Left hindlimb (tissue), 1 donor: ENCODE measurements around the gene GLCE.
"Not testable (repeated sequence)": the region's sequence is repeated elsewhere in the genome, so short reads cannot be mapped to it uniquely, and the experiment has no call there.

ENCODE experiments used
- DNase-seq: peaks from one replicate; pipeline ENCODE4 v3.0.0-alpha.2; 2018

Gene GLCE

DNA sequence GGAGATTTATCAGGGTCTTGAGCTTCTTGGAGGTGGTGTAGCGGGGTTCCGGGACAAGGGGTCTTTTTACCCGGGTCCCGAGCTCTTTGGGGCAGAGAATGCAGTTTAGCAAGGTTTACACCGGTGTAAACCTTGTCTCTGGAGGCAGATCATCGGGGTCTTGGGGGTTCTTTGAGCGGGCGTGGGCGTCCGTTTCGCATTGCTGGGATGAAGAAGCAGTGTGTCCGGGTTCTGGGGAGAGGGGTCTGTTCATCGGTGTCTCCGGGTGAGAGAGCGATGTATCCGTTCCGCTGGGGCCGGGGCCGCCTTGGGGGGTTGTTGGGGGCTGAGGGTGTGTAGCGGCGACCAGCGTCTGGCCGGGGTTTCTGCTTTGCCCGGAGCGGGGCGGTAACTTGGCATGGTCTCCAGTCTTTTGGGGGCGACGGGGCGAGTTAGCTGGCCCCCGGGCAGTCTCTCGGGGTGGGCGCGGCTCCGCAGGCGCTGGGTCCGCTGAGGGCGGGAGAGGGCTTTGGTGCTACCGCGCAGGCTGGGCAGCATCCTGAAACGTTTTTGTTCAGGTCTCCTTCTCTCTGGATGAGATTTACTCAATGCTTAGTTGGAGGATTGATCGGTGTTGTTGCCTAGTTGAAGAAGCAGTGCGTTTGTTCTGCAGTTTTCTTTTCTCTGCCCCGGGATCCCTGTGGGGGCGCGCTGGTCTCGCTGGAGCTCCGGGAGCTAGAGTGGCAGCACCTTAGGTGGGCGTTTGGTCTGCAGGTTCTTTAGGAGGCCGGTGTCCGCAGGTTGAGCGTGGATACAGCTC is 843 bp downstream of the GLCE start:
- DNase-seq, result peak; percentile 50

DNA sequence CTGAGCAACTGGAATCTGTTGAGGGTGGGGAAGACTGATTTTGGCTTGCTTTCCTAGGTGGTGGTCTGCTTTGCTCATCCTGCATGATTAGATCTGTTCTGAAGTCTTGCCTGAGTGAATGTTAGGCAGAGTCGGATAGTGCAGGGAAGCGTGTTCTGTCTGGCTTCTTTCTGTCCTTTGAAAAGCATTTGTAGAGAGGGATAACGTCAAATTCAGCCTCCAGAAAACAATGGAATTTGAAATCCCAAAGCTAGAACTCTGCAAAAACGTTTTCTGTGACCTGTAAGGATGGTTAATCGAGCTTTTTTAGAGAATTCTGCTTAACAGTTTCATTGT is 1.4 kb downstream of the GLCE start:
- no peak for DNase-seq

DNA sequence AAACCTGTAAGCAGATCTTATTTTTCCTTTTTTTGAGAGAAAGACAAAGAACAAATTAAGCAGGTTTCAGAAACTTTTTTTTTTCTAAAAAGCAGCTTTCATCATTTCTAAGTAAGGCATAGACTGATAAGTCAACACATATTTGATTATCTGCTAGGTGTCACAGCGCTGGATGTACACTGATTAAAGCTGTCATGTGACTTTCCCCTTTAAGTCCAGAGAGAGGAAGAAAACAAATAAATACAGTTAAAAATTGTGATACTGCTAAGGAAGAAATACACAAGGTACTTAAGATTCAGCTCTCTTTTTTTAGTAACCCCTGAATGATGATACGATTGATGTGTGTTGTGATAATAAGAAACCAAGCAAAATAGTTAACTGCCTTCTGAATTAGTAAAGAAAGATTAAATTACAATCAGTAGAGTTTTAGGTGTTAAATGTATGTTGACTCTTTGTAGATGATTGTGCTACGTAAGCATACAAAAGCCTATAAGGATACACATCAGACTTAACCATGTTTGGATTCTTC is 2.8 kb downstream of the GLCE start:
- no peak for DNase-seq

DNA sequence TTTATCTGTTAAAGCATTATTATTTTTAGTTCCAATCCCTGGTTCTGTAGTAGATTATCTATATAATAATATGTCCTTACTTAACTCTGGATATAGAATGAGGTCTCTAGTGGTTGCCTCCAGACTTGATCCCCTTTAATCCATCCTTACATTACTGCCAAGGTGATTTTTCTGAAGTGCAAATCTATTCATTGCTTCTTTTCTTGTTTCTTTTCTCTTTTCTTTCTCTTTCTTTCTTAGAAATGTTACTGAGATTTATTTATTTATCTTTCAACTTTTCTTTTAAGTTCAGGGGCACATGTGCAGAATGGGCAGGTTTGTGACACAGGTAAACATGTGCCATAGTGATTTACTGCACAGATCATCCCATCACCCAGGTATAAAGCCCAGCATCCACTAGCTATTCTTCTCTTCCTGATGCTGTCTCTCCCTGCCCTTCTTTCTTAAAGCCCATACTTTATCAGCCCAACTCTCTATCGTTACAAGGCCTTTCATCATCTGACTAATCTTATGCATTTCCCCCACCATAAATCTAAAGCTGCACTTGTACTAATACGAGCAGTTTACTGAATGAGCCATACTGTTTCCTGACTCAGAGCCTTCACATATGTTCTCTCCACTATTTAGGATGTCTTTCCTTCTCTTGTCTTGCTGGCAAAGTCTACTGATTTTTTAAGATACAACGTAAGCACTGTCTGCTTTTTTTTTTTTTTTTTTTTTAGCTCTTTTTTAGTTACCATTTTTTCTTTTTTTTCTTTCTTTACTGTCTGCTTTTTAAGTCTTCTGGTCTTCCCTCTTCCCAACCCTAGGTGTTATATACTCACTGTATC is 4.6 kb downstream of the GLCE start:
- DNase-seq, result no peak

DNA sequence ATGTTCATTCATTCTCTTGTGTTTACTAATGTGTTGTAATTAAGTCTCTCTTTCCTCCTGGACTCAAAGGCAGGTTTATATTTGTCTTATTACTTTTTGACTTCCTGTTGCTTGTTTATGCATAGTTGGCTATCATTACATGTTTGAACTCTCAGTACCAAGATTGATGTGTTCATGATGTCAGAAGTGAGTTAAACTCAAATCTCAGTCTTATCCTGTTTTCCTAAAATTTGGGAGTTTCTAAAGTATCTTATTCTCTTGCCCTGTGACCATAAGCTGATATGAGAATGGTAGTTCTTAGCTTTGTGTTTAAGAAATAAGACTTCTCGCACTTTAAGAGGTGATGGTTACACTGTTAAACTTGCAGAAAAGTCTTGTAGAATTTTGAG is 5.2 kb downstream of the GLCE start:
- DNase-seq, result no peak

DNA sequence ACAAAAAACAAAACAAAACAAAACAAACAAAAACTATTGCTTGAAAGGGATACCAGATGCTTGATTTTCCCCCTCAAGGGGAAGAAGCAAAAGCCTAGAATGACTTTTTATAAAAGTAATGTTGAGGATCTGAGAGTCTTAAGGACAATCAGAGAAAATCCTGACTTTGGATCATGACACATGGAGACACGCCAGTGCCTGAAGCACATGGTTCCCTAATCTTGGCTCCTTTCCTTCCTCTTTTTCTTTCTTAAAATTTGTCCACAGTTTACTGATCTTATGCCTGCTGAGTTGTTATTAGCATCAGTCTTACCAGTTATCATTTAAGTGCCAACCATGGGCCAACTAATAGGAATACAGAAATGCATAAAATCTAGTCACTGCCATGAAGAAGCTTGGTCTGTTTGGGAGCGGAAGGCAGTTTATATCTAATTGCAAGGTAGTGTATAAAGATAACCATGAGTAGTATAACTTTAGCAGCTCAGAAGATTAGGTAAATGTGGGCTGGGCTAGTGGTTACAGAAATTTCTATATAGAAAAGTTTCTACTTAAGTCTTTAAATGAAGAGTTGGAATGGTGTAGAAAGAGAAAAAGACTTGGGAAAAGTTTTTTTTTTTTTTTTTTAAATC is 6.9 kb downstream of the GLCE start:
- no peak for DNase-seq

DNA sequence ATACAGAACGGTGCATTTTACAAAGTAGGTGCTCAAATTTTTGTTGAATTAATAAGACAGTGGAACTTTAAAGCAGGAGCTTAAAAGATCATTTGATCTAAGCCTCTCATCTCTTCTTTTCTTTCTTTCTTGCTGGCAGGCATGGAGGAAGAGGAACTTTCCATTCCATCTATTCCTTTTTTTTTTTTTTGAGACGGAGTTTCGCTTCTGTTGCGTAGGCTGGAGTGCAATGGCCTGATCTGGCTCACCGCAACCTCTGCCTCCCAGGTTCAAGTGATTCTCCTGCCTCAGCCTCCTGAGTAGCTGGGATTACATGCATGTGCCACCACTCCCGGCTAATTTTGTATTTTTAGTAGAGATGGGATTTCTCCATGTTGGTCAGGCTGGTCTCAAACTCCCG is 7.9 kb downstream of the GLCE start:
- DNase-seq, result not testable (repeated sequence)

DNA sequence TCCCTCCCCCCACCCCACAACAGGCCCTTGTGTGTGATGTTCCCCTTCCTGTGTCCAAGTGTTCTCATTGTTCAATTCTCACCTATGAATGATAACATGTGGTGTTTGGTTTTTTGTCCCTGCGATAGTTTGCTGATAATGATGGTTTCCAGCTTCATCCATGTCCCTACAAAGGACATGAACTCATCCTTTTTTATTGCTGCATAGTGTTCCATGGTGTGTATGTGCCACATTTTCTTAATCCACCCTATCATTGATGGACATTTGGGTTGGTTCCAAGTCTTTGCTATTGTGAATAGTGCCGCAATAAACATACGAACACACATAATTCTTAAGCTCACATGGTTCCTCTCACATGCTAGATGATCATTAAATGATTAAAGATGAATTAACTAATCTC is 9.1 kb downstream of the GLCE start:
- not testable (repeated sequence) for DNase-seq

DNA sequence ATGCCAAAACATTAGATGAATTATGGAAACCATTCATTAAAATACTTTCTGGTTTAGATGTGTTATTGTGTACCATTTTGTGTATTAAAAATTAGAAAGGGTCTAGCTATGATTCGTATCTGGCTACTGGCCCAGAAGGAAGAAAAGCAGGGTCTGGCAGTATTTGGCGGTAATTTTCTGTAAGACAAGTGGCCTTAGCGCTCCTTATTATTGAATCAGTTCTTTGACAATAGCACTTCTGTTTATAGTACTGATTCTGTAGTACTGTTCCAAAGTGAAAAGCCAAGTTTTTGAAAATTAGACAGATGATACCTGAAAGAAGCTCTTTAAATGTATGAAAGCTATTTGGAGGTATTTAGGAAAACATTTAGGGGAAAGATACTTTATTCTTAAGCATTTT is 10.2 kb downstream of the GLCE start:
- DNase-seq, result no peak

DNA sequence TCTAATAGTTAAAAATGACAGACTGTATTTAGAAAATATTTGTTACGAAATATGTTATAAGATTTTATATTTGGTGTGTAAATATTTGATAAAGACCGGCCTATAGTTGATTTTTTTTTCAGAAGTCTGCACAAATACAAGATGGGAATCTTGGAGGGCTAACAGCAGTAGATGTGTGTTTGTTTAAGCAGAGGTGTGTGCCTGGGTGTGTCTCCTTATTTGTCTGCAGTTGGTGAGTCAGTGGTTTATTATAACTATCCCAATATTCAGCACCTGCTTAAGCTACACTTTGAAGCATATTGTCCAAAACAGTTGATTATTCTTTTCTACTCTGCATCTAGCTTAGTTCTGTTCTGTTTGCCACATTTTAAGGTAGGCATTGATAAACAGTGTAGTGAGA is 12.4 kb downstream of the GLCE start:
- DNase-seq, result no peak

DNA sequence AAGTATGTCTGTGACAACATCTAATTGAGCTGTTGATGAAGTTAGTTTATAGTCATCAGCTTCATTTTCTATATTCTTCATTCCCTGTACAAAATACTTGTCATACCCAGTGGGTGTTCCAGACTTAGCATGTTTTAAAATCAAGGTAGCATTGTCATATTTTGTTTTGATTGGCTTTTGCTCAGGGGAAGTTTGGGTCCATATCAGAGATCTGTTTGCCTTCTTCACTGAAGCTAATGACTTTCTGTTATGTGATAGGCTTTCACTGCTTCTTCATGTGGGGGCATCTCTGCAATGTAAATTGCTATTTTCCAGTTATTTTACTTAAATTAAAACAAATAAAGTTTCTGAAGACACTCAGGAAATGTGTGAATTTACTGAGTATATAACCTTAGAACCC is 15.1 kb downstream of the GLCE start:
- no peak for DNase-seq

DNA sequence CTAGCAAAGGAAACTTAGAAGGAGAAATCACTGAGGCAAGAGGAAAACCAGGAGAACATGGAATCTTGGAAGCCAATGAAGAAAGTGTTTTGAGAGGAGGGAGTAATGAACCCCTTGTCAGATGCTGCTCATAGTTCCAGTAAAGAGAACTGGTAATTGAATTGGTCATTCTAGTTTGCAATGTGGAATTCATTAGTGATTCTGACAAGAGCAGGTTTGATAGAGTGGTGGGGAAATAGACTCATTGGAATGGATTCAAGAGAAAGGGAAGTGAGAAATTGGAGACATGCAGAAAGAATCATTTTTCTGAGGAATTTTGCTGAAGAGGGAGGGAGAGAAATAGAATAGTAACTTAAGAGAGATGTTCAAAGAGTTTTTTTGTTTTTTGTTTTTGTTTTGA is 21.0 kb downstream of the GLCE start:
- no peak for DNase-seq

DNA sequence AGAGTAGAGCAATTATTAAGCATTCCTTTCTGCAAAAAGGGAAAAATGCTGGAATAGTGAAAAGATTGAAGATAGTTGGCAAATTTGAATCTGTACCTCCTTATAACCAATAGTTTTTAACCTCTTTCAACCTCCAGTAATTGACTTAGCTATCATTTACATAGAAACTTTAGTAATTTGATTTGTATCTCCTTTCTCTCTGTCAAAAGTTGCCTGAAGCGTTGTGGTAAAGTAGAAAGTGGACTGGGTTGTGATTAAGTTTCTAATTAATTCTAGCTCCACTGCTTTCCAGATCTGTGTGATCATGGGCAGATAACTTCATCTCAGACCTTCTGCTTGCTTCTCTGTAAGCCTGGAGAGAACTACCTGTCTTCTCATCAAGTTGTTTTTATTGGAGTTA is 24.8 kb downstream of the GLCE start:
- no peak for DNase-seq

DNA sequence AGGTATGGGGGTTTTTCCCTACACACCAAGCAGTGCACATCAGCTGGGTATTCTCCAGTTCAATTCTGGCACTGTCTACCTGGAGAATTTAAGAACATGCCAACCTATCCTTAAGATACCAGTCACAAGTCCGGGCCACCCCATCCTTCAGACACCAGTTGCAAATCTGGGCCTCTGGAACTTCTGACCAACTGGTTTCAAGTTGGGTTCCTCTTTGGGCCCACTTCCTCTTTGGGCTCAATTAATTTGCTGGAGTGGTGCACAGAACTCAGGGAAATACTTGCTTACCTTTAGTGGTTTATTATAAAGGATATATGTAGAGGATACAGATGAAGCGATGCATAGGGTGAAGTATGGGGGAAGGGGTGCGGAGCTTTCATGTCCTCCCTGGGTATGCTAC is 25.3 kb downstream of the GLCE start:
- DNase-seq, result no peak

DNA sequence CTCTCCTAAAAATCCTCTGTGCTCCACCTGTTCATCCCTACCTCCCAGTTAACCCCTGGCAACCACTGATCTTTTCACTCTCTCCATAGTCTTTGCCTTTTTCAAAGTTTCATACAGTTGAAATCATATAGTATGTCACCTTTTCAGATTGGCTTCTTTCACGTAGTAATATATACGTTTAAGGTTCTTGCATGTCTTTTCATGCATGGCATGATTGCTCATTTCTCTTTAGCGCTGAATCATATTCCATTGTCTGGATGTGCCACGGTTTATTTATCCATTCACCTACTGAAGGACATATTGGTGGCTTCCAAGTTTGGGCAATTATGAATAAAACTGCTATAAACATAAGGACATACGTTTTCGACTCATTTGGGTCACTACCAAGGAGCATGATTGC is 28.7 kb downstream of the GLCE start:
- DNase-seq, result no peak

DNA sequence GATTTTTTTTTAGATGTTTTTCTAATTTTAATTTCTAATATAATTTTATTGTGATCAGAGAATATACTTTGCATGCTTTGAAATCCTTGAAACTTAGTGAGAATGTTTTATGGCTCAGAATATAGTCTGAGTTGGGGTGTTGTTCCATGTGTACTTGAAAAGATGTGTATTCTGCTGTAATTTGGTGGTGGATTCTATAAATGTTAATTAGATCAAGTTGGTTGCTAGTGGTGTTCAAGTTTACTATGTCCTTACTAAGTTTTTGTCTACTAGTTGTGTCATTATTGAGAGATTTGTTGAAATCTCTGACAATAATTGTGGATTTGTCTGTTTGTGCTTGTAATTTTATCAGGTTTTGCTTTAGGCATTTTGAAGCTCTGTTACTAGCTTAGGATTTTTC is 29.7 kb downstream of the GLCE start:
- DNase-seq, result no peak

DNA sequence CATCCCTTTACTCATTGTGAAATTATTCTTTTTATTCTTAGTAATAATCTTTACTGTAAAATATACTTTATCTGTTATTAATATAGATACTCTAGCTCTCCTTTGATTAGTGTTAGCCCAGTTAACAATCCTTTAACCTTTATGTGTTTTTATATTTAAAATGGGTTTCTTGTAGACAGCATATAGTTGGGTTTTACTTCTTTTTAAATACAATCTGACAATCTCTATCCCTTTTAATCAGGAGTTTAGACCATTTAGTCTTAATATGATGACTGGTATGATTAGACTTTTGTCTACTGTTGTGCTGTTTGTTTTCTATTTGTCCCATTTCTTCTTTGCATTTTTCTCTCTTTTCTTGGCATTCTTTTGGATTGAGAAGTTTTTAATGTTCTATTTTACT is 30.1 kb downstream of the GLCE start:
- DNase-seq, result no peak

DNA sequence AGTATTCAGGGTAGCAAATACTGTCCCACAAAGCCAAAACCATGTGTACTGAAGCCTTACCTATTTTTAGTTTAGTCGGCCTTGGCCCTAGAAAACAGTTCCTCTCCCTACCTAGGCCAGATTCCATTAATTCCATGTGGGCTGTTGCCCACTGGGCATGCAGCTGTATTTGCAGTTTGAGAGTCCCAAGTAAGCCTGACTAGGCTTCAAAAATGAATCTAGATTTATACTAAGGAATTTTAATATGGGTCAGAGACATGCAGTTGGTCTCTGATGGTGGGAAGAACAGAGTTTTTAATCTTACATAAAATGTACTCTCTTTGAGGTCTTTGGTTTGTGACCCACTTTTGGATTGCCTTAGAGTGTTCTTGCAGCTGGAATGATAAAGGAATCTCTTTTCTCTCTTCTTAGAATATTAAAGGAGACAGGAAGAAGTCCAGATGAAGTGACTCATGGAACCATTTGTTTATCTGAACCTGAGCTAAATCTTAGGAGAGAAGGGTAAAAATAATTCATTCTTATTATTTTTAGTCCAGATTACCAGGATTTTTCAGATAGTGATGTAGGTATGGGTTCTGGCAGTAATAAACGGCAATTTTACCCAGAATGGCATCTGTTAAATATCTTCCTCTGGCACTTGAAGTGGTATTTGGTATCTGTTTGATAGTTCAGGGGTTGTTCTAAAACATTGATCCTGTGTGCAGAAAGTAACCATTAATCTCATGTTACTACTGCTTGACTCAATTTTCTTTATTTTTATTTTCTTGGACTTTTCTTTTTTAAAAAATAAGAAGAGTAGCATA is 33.8 kb downstream of the GLCE start:
- DNase-seq, result no peak

DNA sequence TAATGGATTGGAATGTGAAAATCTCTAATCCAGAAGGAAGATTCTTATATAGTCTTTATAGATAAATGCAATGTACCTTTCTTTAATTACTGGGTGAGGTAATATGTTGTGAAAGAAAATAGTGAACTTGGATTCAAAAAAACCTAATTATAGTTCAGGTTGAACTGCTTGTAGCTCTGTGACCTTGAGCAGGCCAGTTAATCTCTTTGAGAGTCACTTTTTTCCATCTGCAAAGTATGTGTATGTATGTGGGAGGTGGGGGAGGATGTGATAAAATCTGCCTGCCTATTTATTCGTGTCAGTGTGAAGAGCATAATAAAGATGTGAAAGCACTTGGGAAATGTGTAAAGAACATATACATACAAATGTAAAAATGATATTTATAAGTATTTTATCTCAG is 34.4 kb downstream of the GLCE start:
- no peak for DNase-seq

DNA sequence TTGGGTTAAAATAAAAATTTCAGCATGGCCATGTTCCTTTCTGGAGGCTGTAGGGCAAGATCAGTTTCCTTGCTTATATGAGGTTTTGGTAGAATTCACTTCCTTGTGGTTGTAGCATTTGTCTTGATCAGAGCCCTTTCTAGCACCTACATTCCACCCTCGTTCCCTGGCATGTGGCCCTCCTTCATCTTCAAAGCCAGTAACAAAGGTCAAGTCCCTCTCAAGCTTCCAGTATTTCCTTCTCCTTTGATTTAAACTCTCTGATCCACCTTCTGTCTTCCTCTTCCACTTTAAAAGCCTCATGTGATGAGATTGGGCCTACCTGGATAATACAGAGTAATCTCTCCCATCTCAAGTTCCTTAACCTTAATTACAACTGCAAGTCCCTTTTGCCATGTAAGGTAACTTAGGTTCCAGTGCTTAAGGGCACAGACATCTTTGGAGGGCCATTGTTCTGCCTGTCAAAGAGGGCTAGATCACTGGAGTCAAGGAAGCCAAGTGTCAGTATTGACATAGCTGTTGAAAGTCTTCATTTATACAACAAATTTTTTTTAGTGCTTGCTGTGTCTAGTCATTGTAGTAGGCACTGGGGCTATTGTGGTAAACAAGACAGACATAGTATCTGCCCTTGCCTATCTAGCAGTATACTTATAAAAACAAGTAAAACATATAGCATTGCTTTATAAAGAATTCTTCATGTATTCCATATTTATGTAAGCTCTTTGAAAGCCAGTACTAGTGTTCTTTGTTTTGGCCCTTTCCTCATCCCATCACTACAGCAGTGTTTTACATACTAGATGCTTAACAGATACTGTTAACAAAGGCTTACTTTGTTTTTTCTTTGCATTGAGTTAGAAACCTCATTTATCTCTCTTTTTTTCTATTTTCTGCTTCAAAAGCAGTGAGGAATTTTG is 40.7 kb downstream of the GLCE start:
- DNase-seq, result no peak

DNA sequence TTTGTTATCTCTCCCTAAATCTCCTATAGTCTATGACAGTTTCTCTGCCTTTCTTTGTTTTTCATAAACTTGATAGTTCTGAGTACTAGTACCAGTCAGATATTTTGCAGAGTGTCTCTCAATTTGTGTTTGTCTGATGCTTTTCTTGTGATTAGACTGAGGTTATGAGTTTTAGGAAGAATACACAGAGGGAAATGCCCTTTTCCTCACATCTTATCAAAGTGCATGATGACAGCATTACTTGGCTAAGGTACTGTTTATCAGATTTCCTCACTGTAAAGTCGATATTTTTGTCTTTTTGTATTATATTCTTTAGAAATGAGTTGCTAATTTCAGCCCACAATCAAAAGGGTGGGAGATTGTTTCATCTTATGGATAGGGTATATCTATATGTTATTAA is 45.6 kb downstream of the GLCE start:
- DNase-seq, result no peak

DNA sequence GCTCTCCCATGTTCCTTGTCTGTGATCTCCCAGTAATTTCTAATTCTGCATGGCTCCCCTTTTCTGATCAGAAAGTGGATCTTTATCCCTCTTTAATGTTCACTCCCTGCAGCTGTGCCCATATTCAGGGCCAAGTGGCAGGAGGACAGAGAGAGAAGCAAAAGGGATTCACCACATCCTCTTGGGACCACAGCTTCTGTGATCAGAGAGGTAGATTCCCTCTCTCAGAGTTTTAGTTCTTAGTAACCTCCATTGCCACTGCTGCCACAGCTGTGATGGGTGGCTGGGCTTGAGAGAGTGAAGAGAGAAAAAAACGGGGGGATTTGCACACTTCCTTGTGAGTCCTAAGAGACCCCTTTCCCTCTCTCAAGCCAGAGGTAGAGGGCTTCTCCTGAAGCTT is 49.2 kb downstream of the GLCE start:
- DNase-seq, result no peak
